HUES6 (cell line): ENCODE data around the gene COPS8.

ENCODE experiments used
- H3K27ac ChIP-seq: 2 replicates; pipeline ENCODE4 v1.7.0; 2013; ENCODE audit warnings: low read depth, mild to moderate bottlenecking, low read length, inconsistent platforms
- H3K27me3 ChIP-seq: 2 replicates; pipeline ENCODE4 v1.6.1; 2013; ENCODE audit warnings: low read length; ENCODE audit not compliant: control insufficient read depth, insufficient read depth
- H3K36me3 ChIP-seq: 2 replicates; pipeline ENCODE4 v1.6.1; 2013; ENCODE audit warnings: low read length; ENCODE audit not compliant: control insufficient read depth, insufficient read depth
- H3K4me1 ChIP-seq: 2 replicates; pipeline ENCODE4 v1.6.1; 2013; ENCODE audit warnings: low read length; ENCODE audit not compliant: control insufficient read depth, insufficient read depth
- H3K4me3 ChIP-seq: 2 replicates; pipeline ENCODE4 v1.5.1; 2013; ENCODE audit warnings: low read depth, low read length
- H3K9ac ChIP-seq: one replicate; pipeline ENCODE4 v1.6.1; 2013; ENCODE audit warnings: mild to moderate bottlenecking, low read length
- H3K9me3 ChIP-seq: 2 replicates; pipeline ENCODE4 v1.6.1; 2013; ENCODE audit warnings: low read depth, low read length; ENCODE audit not compliant: control insufficient read depth, insufficient read depth

The COPS8 gene

DNA sequence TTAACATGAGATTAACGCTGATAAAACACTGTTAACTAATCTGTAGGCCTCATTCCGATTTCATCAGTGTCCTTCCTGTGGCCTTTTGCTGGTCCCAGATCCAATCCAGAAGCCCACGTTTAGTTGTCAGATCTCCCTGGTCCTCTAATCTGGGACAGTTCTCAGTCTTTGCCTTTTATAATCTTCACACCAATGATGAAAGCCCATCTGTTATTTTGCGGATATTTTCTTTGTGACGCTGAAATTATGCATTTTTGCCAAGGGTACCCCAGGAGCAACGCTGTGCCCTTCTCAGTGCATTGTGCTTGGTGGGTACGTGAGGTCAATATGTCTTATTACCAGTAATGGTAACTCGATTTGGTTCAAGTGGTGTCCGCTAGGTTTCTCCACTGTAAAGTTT lies 51.1 kb downstream of the COPS8 start:
- Histone ChIP-seq H3K27me3 (no peaks in the 10 kb centered on the region), H3K4me1 (no peaks in the 10 kb centered on the region), H3K27ac (no peak overlapping the region), H3K9ac (no peak overlapping the region), H3K9me3 (no peaks in the 10 kb centered on the region), H3K36me3 (no peaks in the 10 kb centered on the region), H3K4me3 (no peak overlapping the region)

- no peaks in the 10 kb centered on the region for H3K4me1 ChIP-seq
- H3K9ac ChIP-seq, result no peak overlapping the region
- no peaks in the 10 kb centered on the region for H3K9me3 ChIP-seq
- H3K4me3 ChIP-seq, result no peak overlapping the region
- H3K36me3 ChIP-seq, result no peaks in the 10 kb centered on the region
- H3K27me3 ChIP-seq, result no peaks in the 10 kb centered on the region
- no peak overlapping the region for H3K27ac ChIP-seq
These were observed 52.1 kb downstream of the COPS8 start for GRCh38 chr2:237137626-237138323.

GRCh38 chr2:237139123-237139675 lies 53.5 kb downstream of the COPS8 start:
- H3K36me3 ChIP-seq, result no peaks in the 10 kb centered on the region
- H3K4me1 ChIP-seq, result no peaks in the 10 kb centered on the region
- no peak overlapping the region for H3K9ac ChIP-seq
- no peak overlapping the region for H3K4me3 ChIP-seq
- no peaks in the 10 kb centered on the region for H3K9me3 ChIP-seq
- H3K27me3 ChIP-seq, result no peaks in the 10 kb centered on the region
- no peak overlapping the region for H3K27ac ChIP-seq

- Histone ChIP-seq H3K9me3 (peaks cover 3% of the 10 kb centered on the region; the same call in 1 of the 2 replicates), H3K4me3 (no peak overlapping the region), H3K27me3 (no peaks in the 10 kb centered on the region), H3K36me3 (no peaks in the 10 kb centered on the region), H3K4me1 (no peaks in the 10 kb centered on the region), H3K27ac (no peak overlapping the region), H3K9ac (no peak overlapping the region)
These were observed 55.1 kb downstream of the COPS8 start for GRCh38 chr2:237140689-237141285.

DNA sequence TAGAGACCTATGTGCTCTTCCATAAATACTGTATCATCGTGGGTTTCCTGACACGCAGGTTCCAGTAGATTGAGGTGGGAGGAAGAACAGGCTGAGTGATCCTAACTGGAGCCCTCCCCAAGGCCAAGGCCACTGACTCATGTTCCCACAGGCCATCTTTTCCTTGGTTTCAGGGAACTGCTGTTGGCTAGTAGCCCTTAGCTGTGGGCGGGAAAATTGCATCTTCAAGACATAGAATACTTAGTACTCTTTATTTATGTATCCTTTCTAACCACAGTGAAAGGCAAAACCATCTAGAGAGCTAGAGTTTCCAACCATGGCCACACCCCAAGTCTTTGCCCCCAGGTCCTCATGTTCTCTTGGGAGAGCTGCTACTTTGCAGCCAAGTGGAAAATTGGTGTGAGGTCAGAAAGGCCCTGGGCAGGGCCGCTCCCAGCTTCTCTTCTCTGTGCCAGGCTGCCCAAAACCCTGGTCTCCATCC lies 55.9 kb downstream of the COPS8 start:
- H3K4me1 ChIP-seq, result no peaks in the 10 kb centered on the region
- no peak overlapping the region for H3K4me3 ChIP-seq
- no peaks in the 10 kb centered on the region for H3K27me3 ChIP-seq
- no peak overlapping the region for H3K27ac ChIP-seq
- H3K9ac ChIP-seq, result no peak overlapping the region
- no peaks in the 10 kb centered on the region; the same call in 1 of the 2 replicates for H3K36me3 ChIP-seq
- peaks cover 8% of the 10 kb centered on the region; the same call in 1 of the 2 replicates for H3K9me3 ChIP-seq

GRCh38 chr2:237143118-237143517 lies 57.4 kb downstream of the COPS8 start:
- H3K4me1 ChIP-seq, result no peaks in the 10 kb centered on the region
- no peaks in the 10 kb centered on the region; the same call in 1 of the 2 replicates for H3K36me3 ChIP-seq

DNA sequence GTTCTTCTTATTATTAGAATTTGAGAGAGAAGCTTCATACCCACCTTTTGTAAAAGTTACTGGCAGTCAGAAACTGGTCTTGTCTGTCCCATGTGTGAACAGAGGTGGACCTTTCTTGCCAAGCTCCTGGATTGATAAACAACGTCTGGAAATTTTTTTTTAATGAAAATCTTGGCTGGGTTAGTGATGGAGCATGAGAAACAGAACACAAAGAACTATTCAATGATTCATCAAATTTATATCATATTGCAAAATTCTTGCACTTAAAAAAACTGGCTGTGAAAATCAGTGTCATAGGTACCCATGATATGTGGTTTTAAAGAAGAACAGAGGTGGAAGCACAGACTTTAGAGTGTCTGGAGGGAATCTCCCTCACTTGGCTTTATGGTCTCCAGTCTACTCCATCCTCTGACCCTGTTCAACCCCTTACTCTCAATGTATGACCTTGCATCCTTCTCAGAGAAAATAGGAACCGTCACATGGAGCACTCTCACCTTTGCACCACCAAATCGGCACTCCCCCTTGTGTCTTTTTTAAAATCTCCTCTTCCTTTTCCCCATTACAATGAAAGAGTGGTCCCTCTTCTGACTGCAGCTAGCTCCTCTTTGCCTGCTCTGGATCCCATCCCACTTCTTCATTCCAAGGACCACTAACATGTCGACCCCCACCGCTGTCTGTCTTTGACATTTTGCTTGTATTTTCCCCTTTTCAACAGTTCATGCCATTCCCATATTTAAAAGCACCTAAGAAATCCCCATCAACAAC lies 58.2 kb downstream of the COPS8 start:
- H3K27me3 ChIP-seq, result no peaks in the 10 kb centered on the region
- H3K4me1 ChIP-seq, result no peaks in the 10 kb centered on the region
- H3K27ac ChIP-seq, result no peak overlapping the region
- no peak overlapping the region for H3K4me3 ChIP-seq
- H3K9me3 ChIP-seq, result peaks cover 24% of the 10 kb centered on the region
- no peak overlapping the region for H3K9ac ChIP-seq
- no peaks in the 10 kb centered on the region; the same call in 1 of the 2 replicates for H3K36me3 ChIP-seq

More at GRCh38 chr2:237143118-237143517, 57.4 kb downstream of the COPS8 start:
- H3K27me3 ChIP-seq, result no peaks in the 10 kb centered on the region
- no peak overlapping the region for H3K4me3 ChIP-seq
- no peak overlapping the region for H3K9ac ChIP-seq
- H3K9me3 ChIP-seq, result peaks cover 18% of the 10 kb centered on the region
- no peak overlapping the region for H3K27ac ChIP-seq

DNA sequence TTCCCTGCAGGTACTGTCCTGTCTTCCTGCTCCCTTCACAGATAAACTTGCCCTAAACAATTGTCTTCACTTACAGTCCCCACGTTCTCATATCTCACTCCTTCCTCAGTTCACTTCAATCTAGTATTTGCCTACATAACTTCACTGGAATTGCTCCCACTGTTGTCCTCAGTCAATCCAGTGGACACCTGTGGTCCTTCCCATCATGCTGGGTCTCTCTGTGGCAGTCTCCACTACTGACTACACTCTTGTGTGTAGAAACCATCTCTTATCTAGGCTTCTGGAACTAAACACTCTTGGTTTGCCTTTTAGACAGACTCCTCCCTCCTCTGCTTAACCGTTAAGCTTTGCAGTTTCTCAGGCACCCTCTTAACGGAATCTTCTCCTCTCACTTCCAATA lies 58.8 kb downstream of the COPS8 start:
- Histone ChIP-seq H3K27ac (no peak overlapping the region), H3K36me3 (no peaks in the 10 kb centered on the region; the same call in 1 of the 2 replicates), H3K27me3 (no peaks in the 10 kb centered on the region), H3K4me3 (no peak overlapping the region), H3K9ac (no peak overlapping the region), H3K9me3 (peaks cover 24% of the 10 kb centered on the region), H3K4me1 (no peaks in the 10 kb centered on the region)

GRCh38 chr2:237147317-237147716 lies 61.6 kb downstream of the COPS8 start:
- Histone ChIP-seq H3K36me3 (no peaks in the 10 kb centered on the region; the same call in 1 of the 2 replicates), H3K9me3 (peaks cover 24% of the 10 kb centered on the region), H3K4me1 (peaks cover 3% of the 10 kb centered on the region; the same call in 1 of the 2 replicates), H3K4me3 (no peak overlapping the region), H3K27me3 (no peaks in the 10 kb centered on the region), H3K9ac (no peak overlapping the region), H3K27ac (no peak overlapping the region)

DNA sequence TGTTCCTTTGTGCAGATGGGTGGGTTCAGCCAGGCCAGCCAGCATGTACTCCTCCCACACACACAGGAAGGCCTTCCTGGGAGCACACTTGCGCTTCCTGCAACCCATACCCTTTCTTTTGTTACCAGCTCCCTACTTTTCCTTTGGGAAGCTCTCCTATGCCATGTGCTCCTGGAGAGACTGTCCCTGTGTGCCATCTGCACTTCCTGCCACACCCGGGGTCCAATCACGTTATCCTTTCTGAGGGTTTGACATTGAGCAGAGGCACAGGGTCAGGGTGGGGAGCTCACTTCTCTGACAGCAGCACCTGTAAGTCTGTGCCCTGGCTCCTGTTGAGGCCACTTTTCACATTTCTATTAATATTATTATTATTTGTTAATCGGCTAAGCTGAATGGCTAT lies 62.9 kb downstream of the COPS8 start:
- no peak overlapping the region for H3K9ac ChIP-seq
- peaks cover 24% of the 10 kb centered on the region for H3K9me3 ChIP-seq
- H3K4me3 ChIP-seq, result no peak overlapping the region
- no peak overlapping the region for H3K27ac ChIP-seq
- peaks cover 5% of the 10 kb centered on the region; the same call in 1 of the 2 replicates for H3K4me1 ChIP-seq
- no peaks in the 10 kb centered on the region for H3K27me3 ChIP-seq
- H3K36me3 ChIP-seq, result no peaks in the 10 kb centered on the region; the same call in 1 of the 2 replicates
